GM18867 (cell line): ENCODE data around the gene MYH7.

Experiments used
- ATAC-seq: cut with Tn5 transposase; IDR thresholded peaks from one replicate; pipeline ENCODE4 v1.9.1; 2021; ENCODE audit warnings: mild to moderate bottlenecking, moderate library complexity; ENCODE audit not compliant: unreplicated experiment

The MYH7 gene

DNA sequence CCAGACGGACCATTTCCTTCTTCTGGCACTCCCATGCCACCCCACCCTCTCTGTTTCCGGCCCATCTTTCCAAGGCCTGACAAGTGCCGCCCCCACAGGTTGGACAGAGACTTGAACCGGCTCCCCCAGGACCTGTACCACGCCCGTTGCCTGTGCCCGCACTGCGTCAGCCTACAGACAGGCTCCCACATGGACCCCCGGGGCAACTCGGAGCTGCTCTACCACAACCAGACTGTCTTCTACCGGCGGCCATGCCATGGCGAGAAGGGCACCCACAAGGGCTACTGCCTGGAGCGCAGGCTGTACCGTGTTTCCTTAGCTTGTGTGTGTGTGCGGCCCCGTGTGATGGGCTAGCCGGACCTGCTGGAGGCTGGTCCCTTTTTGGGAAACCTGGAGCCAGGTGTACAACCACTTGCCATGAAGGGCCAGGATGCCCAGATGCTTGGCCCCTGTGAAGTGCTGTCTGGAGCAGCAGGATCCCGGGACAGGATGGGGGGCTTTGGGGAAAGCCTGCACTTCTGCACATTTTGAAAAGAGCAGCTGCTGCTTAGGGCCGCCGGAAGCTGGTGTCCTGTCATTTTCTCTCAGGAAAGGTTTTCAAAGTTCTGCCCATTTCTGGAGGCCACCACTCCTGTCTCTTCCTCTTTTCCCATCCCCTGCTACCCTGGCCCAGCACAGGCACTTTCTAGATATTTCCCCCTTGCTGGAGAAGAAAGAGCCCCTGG lies 59.8 kb downstream of the MYH7 start:
- no peak for ATAC-seq

DNA sequence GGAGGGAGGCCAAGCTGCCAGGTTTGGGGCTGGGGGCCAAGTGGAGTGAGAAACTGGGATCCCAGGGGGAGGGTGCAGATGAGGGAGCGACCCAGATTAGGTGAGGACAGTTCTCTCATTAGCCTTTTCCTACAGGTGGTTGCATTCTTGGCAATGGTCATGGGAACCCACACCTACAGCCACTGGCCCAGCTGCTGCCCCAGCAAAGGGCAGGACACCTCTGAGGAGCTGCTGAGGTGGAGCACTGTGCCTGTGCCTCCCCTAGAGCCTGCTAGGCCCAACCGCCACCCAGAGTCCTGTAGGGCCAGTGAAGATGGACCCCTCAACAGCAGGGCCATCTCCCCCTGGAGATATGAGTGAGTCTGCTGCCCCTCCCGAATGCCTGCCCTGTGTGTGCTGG lies 62.4 kb downstream of the MYH7 start:
- ATAC-seq: no peak

- no peak for ATAC-seq
Measured at GRCh38 chr14:23372509-23372908, 63.0 kb downstream of the MYH7 start, which contains the start of gene IL25. Gene IL25 (plus strand): TSS chr14:23372809.

GRCh38 chr14:23371865-23372264 lies 63.6 kb downstream of the MYH7 start:
- ATAC-seq: no peak

- no peak for ATAC-seq
Measured at GRCh38 chr14:23370221-23370620, 65.2 kb downstream of the MYH7 start.

- no peak for ATAC-seq
Measured at GRCh38 chr14:23366426-23366921, 69.0 kb downstream of the MYH7 start.

- no peak for ATAC-seq
Measured at GRCh38 chr14:23365732-23366425, 69.6 kb downstream of the MYH7 start.

DNA sequence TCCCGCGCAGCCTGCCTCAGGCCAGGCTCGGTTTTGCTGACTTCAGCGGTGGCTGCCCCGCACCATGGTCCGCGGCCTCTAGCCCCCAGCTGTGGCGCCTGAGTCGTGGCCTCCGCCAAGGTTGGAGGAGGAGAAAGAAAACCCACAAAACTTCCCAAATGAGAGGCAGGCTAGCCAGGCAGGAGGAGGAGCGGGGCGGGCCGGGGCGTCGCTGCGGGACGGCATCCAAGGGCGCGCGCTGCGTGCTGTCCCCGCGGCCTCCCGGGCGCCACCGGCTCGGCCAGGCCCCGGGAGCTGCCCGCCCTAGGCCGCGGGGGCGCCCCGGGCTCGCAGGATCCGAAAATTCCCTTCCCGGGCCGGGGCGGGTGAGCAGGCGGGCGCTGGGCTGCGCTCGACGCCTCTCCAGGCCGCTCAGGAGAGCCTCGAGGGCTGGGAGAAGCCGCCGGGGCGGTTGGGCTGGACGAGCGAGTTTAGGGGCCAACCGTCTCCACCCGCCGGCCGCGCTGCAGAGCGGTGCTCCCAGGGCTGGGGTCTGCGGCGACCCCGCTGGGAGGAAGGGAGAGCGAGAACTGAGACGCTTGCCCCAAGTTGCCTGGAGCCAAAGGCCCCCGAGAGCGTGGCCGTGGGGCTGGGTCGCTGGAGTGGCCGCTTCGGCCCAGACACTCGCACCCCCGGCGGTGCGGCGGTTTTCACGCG lies 70.3 kb downstream of the MYH7 start, which contains the start of gene EFS:
Gene EFS, minus strand, starts transcription at position 137 of the 696 bp plus-strand sequence. CDS start 147 bp downstream, outside the sequence.
- ATAC-seq: no peak

DNA sequence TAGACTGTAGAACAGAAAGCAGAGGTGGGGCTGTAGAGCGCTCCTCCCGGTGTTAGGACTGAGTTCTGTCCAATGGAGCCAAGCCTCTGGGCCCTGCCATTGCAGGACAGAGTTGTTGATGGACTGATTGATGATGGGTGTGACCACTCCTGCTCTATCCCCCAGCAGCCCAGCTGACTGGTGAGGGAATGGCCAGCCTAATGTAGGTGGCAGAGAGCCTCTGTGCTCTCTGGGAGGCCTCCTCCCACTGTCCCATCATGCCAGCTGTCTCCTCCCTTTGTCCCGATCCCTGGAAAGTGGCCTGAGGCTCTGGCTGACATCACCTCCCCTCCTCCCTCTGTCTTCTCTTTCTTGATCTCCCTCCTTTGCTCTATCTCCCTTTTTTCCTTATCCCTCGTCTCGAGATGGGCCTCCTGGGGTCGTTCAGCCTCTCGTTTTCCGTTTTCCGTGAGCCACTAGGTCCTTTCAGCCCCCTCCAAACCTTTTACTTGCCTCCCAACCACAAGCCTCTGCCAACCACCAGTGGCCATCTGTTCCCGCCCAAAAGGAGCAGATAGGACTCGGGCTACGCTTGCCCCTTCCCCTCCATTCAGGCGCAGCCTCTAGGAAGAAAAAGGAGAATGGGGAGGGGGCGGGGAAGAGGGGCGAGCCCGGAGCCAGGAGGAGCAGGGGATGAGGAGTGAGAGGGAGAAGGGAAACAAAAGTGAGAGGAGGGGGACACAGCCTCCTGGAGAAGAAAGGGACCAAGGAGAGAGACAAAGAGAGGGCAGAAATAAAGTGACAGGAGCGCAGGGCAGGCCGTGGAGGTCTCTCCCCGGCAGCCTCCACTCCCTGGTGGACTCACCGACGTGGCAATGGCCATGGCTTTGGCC lies 71.1 kb downstream of the MYH7 start:
- no peak for ATAC-seq
